Kidney (tissue), 14 donors: ENCODE measurements around the gene MUS81. TPM values are rescaled to one million over a fixed set of nuclear protein-coding genes. Genes with fewer than 3 reads are reported as not detected.

ENCODE experiments used
- DNase-seq, 5 donors: peaks; one replicate each; pipeline ENCODE4 v3.0.0-alpha.2; 2013 to 2020
- FAIRE-seq: peaks from 2 replicates; lab custom pipeline; 2012; peaks lifted over from hg19 to GRCh38; lab: Jason Lieb, UNC
- H3K27ac ChIP-seq, 2 donors: one replicate each; pipeline ENCODE4 v1.7.0; 2013; ENCODE audit warnings: low read depth in 2 of 2, low read length in 2 of 2, inconsistent platforms in 1 of 2
- H3K27me3 ChIP-seq: one replicate; pipeline ENCODE4 v1.7.1; 2013; ENCODE audit warnings: low read length, inconsistent platforms; ENCODE audit not compliant: control insufficient read depth, insufficient read depth
- H3K36me3 ChIP-seq, 3 donors: one replicate each; pipeline versions ENCODE4 v1.7.0 to v1.7.1; 2013; ENCODE audit warnings: low read length in 3 of 3, control low read depth in 1 of 3, inconsistent platforms in 1 of 3; ENCODE audit not compliant: insufficient read depth in 3 of 3, control insufficient read depth in 2 of 3
- H3K4me1 ChIP-seq, 3 donors: one replicate each; pipeline versions ENCODE4 v1.7.0 to v1.7.1; 2013; ENCODE audit warnings: low read length in 3 of 3, inconsistent platforms in 1 of 3, low read depth in 1 of 3; ENCODE audit not compliant: control insufficient read depth in 2 of 3, insufficient read depth in 2 of 3
- H3K4me3 ChIP-seq, 3 donors: one replicate each; pipeline versions ENCODE4 v1.7.0 to v1.8.1; 2013; ENCODE audit warnings: low read length in 3 of 3, control low read depth in 1 of 3, inconsistent platforms in 1 of 3
- H3K9ac ChIP-seq, 3 donors: one replicate each; pipeline versions ENCODE4 v1.7.0 to v1.7.1; 2013; ENCODE audit warnings: low read length in 3 of 3, control low read depth in 1 of 3, inconsistent platforms in 1 of 3
- H3K9me3 ChIP-seq, 3 donors: one replicate each; pipeline versions ENCODE4 v1.7.0 to v1.7.1; 2013; ENCODE audit warnings: low read length in 3 of 3, control low read depth in 1 of 3, inconsistent platforms in 1 of 3; ENCODE audit not compliant: control insufficient read depth in 2 of 3, insufficient read depth in 1 of 3
- CTCF ChIP-seq: IDR thresholded peaks from 3 replicates; pipeline ENCODE4 v1.5.1; 2012; ENCODE audit warnings: mild to moderate bottlenecking, moderate library complexity, borderline replicate concordance; ENCODE audit not compliant: insufficient read depth; ENCODE audit errors: extremely low read depth
- intact Hi-C: fragments of 100-400 bp; cut with DNase I; formaldehyde crosslinking; loops from one replicate; pipeline ENCODE4 v1.11.1; 2022
- polyA plus RNA-seq: library from polyadenylated mRNA; stranded (reverse); fragments of 350-450 nt; fragmentation: Illumina TruSeq; extraction: RNeasy Lipid Tissue Mini Kit (QIAGEN cat#74804); gene quantifications from one replicate; pipeline ENCODE4 v1.2.3, GENCODE V29; 2014; ENCODE audit warnings: low read depth, low replicate concordance; ENCODE audit not compliant: insufficient read depth
- total RNA-seq: library from RNA; stranded (reverse); fragmentation: NEBNext Ultra II Directional; extraction: Animal tissue kit (Norgen Biotek cat#: 25700); gene quantifications from one replicate; pipeline ENCODE4 v1.2.1, GENCODE V29; 2021
- donor health status: control.
- donor health status: control.
- donor health status: control.
- donor health status: control.
- donor health status: control.
- donor health status: DM: yes; HTN: yes; CAD: no.
- donor health status: Normal renal cell carcinoma (clear cell type).

Gene MUS81
- total and polyA plus RNA-seq, 2 donors from 2014 or later, result 31.2 to 54.9 TPM

GRCh38 chr11:65903068-65903481 lies 42.8 kb downstream of the MUS81 start:
- Histone ChIP-seq H3K4me3 (no peak overlapping the region), H3K9me3 (no peaks in the 10 kb centered on the region), H3K9ac (no peak overlapping the region), H3K36me3 (no peaks in the 10 kb centered on the region), H3K4me1 (peaks cover 0 to 6% (median 3%) of the 10 kb centered on the region in 3 donors), H3K27ac (no peak overlapping the region), H3K27me3 (peaks cover 17% of the 10 kb centered on the region)
- no peak for DNase-seq
- intact Hi-C loops, result no loop called here
- TF ChIP-seq CTCF, result no peak
- FAIRE-seq, result no peak

- H3K36me3 ChIP-seq, result no peaks in the 10 kb centered on the region
- peaks cover 0 to 6% (median 3%) of the 10 kb centered on the region in 3 donors for H3K4me1 ChIP-seq
- no peak overlapping the region for H3K9ac ChIP-seq
- peaks cover 11% of the 10 kb centered on the region for H3K27me3 ChIP-seq
- H3K27ac ChIP-seq, result no peak overlapping the region
- DNase-seq (no peak), FAIRE-seq (no peak)
- H3K9me3 ChIP-seq, result no peaks in the 10 kb centered on the region
- intact Hi-C loops, result no loop called here
- H3K4me3 ChIP-seq, result no peak overlapping the region
- TF ChIP-seq CTCF, result no peak
These were observed 43.5 kb downstream of the MUS81 start for GRCh38 chr11:65903715-65904114.

GRCh38 chr11:65906602-65907001 lies 46.4 kb downstream of the MUS81 start:
- H3K36me3 ChIP-seq, result no peaks in the 10 kb centered on the region
- FAIRE-seq (no peak), DNase-seq (no peak)
- H3K9me3 ChIP-seq, result no peaks in the 10 kb centered on the region
- no peak overlapping the region for H3K9ac ChIP-seq
- H3K4me3 ChIP-seq, result no peak overlapping the region
- H3K27ac ChIP-seq, result no peak overlapping the region
- TF ChIP-seq CTCF, result no peak
- H3K27me3 ChIP-seq, result no peaks in the 10 kb centered on the region
- intact Hi-C loops, result no loop called here
- H3K4me1 ChIP-seq, result peaks cover 0 to 1% (median 0%) of the 10 kb centered on the region in 3 donors

- TF ChIP-seq CTCF, result no peak
- no peaks in the 10 kb centered on the region for H3K36me3 ChIP-seq
- H3K27me3 ChIP-seq, result no peaks in the 10 kb centered on the region
- no peaks in the 10 kb centered on the region for H3K9me3 ChIP-seq
- H3K4me3 ChIP-seq, result no peak overlapping the region
- no peak overlapping the region for H3K9ac ChIP-seq
- peaks cover 0 to 7% (median 0%) of the 10 kb centered on the region in 3 donors for H3K4me1 ChIP-seq
- FAIRE-seq (no peak), DNase-seq (no peak)
- no peak overlapping the region for H3K27ac ChIP-seq
- intact Hi-C loops, result no loop called here
These were observed 47.6 kb downstream of the MUS81 start for GRCh38 chr11:65907878-65908277.
